HG02571 (cell line): ENCODE measurements around the gene XAF1.
"Not testable (repeated sequence)": the region's sequence is repeated elsewhere in the genome, so short reads cannot be mapped to it uniquely, and the experiment has no call there.

Experiments
- ATAC-seq: cut with Tn5 transposase; IDR thresholded peaks from one replicate; pipeline ENCODE4 v1.9.1; 2021; ENCODE audit warnings: mild to moderate bottlenecking, moderate library complexity; ENCODE audit not compliant: unreplicated experiment

Gene XAF1

GRCh38 chr17:6755731-6756184 is at the start of gene XAF1:
Gene XAF1 (plus strand): TSS chr17:6756046. CDS start chr17:6756079, 33 bp downstream.
- ATAC-seq: no peak

- no peak for ATAC-seq
These were observed 49.3 kb upstream of the XAF1 start for GRCh38 chr17:6706499-6706898.

GRCh38 chr17:6706996-6707395 is 48.9 kb upstream of the XAF1 start:
- no peak for ATAC-seq

- no peak for ATAC-seq
These were observed 47.4 kb upstream of the XAF1 start for GRCh38 chr17:6708357-6708961.

GRCh38 chr17:6710317-6710716 is 45.5 kb upstream of the XAF1 start:
- no peak for ATAC-seq

- ATAC-seq: no peak
These were observed 44.7 kb upstream of the XAF1 start for GRCh38 chr17:6711081-6711674.

GRCh38 chr17:6711681-6712057 is 44.2 kb upstream of the XAF1 start:
- ATAC-seq: no peak

GRCh38 chr17:6712058-6712853 is 43.6 kb upstream of the XAF1 start:
- ATAC-seq: no peak

GRCh38 chr17:6712854-6713129 is 43.1 kb upstream of the XAF1 start:
- no peak for ATAC-seq

- ATAC-seq: no peak
These were observed 42.5 kb upstream of the XAF1 start, which contains the start of gene SLC13A5 for GRCh38 chr17:6713130-6713917. Gene SLC13A5 (minus strand): TSS chr17:6713369. CDS start chr17:6713333, 36 bp downstream.

GRCh38 chr17:6713918-6714271 is 42.0 kb upstream of the XAF1 start:
- no peak for ATAC-seq

GRCh38 chr17:6714315-6714874 is 41.5 kb upstream of the XAF1 start:
- ATAC-seq: no peak

GRCh38 chr17:6716736-6717135 is 39.1 kb upstream of the XAF1 start:
- no peak for ATAC-seq

GRCh38 chr17:6721744-6722143 is 34.1 kb upstream of the XAF1 start:
- no peak for ATAC-seq

GRCh38 chr17:6724009-6724408 is 31.8 kb upstream of the XAF1 start:
- no peak for ATAC-seq

GRCh38 chr17:6729531-6729930 is 26.3 kb upstream of the XAF1 start:
- no peak for ATAC-seq

GRCh38 chr17:6746665-6747064 is 9.2 kb upstream of the XAF1 start:
- not testable (repeated sequence) for ATAC-seq

- ATAC-seq: no peak
These were observed 7.2 kb upstream of the XAF1 start for GRCh38 chr17:6748617-6749016.

GRCh38 chr17:6749519-6749918 is 6.3 kb upstream of the XAF1 start:
- no peak for ATAC-seq

GRCh38 chr17:6752068-6752909 is 3.6 kb upstream of the XAF1 start:
- no peak for ATAC-seq
